HG03354 (cell line): ENCODE measurements around the gene ANKLE2.
"Not testable (repeated sequence)": the region's sequence is repeated elsewhere in the genome, so short reads cannot be mapped to it uniquely, and the experiment has no call there.

ENCODE experiments used
- ATAC-seq: cut with Tn5 transposase; IDR thresholded peaks from one replicate; pipeline ENCODE4 v1.9.1; 2021; ENCODE audit warnings: mild to moderate bottlenecking; ENCODE audit not compliant: unreplicated experiment, poor library complexity, severe bottlenecking

Gene ANKLE2

DNA sequence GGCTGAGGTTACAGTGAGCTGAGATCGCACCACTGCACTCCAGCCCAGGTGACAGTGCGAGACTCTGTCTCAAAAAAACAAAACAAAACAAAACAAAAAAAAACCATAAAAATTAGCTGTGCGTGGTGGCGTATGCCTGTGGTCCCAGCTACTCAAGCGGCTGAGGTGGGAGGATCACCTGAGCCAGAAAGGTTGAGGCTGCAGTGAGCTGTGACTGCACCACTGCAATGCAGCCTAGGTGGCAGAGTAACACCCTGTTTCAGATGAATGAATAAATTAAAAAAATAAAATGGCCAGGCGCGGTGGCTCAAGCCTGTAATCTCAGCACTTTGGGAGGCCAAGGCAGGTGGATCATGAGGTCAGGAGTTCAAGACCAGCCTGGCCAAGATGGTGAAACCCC lies 8.0 kb downstream of the ANKLE2 start:
- not testable (repeated sequence) for ATAC-seq

DNA sequence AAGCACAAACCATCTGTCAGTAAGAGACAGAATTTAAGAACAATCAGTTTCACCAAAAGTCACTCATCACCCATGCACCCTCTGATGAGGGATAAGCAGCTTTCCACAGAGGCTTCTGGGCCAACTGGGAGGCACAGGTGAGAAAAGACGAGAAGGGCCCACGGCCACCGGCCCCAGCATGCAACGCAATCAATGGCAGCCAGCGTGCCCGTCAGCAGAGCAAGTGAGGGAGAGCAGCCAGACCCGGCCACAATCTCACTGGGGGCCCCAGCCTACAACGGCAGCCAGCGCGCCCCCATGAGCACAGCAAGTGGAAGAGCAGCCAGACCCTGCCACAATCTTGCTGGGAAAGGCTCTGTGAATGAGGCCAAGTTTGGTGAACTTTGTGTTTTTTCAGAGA lies 13.3 kb downstream of the ANKLE2 start:
- no peak for ATAC-seq

- no peak for ATAC-seq
Observed at GRCh38 chr12:132747896-132748295, 13.7 kb downstream of the ANKLE2 start.

- no peak for ATAC-seq
Observed at GRCh38 chr12:132747395-132747794, 14.2 kb downstream of the ANKLE2 start.

GRCh38 chr12:132746613-132747012 lies 15.0 kb downstream of the ANKLE2 start:
- no peak for ATAC-seq

DNA sequence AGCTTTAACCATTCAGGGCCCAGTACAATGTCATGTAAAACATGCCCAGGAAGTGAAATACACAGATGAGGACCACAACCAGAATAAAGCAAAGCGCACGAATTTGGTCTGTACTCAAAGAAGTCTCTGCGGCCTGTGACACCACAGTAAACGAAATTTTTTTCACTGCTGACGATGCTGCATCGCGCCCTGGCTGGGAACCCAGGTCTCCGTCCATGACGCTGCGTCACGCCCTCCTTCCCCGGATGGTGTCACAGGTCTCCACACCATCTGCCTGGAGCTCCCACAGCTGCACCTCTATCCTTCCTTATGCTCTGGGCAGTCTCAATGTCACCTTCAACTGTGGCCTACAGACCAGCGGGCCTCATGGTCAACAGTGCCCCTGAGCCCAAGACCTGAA lies 17.8 kb downstream of the ANKLE2 start:
- ATAC-seq: no peak

GRCh38 chr12:132741620-132742019 lies 20.0 kb downstream of the ANKLE2 start:
- no peak for ATAC-seq

GRCh38 chr12:132740652-132741051 lies 21.0 kb downstream of the ANKLE2 start:
- no peak for ATAC-seq

GRCh38 chr12:132740313-132740646 lies 21.4 kb downstream of the ANKLE2 start:
- ATAC-seq: no peak

DNA sequence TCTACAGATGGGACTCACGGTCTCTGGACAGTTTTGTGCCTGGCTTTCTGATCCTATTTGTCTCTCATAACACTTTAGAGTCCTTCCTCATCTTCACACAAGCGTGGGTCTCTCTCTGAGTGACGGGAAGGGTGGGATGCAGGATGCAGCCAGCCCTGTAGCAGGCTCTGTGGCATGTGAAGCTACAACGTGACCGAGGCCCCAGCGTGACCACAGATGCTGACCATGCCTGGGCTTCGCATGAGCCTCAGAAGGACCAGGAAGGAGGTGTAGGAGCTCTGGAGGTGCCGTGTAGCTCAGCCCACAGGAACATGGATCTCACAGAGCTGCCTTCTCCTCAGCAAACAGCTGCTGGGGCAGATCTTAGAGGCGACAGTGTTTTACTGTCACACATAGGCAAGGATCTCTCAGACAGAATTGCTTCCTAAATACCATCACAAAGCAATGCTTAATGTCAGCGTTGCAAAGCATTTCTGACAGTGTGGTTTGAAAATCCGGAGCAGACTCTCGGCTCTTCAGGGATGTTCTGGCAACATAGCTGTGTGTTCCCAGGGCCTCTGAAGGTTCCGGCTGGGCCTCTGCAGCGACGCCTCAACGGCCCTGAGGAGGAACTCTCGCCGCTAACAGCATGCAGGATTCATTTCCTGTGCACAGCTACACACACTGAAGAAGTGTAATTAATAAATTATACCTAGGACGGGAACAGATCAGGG lies 21.9 kb downstream of the ANKLE2 start:
- ATAC-seq: no peak

DNA sequence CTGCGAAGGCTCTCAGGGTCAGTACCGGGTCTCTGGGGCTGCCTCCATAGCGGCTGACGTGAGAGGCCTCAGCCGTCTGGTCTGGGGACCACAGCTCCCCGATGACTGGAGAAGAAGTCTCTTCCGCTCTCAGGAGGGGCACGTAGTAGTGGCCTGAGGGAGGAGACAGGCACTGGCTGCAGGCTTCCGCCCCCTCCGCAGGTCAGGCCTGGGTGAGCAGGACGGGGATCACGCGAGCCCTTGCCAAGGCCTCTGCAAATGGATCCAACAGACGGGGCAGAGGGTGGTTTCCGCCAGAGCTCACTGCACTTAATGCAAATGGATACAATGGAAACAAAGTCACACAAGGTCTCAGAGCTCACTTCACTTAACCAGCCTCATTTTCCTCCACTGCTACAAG lies 24.7 kb downstream of the ANKLE2 start:
- ATAC-seq: no peak

- no peak for ATAC-seq
Observed at GRCh38 chr12:132736378-132736777, 25.3 kb downstream of the ANKLE2 start.

- ATAC-seq: no peak
Observed at GRCh38 chr12:132735496-132735895, 26.1 kb downstream of the ANKLE2 start.

DNA sequence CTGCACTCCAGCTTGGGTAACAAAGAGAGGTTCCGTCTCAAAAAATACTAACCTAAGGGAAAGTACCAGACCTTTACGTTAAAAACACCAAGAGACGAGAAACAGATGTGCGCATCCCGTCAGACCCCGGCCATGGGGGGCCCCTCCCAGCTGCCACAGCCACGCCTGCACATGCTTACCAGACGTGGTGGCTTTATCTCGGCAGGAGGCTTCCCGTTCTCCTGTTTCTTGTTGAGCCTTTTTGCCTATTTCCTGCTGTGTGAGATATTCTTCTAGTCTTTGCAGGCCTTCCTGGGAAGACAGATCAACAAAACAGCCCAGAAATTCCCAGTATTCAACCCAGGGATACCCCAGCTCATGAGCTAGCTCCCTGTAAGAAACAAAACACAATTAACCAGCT lies 27.4 kb downstream of the ANKLE2 start:
- no peak for ATAC-seq

- ATAC-seq: no peak
Observed at GRCh38 chr12:132731574-132731973, 30.1 kb downstream of the ANKLE2 start.

DNA sequence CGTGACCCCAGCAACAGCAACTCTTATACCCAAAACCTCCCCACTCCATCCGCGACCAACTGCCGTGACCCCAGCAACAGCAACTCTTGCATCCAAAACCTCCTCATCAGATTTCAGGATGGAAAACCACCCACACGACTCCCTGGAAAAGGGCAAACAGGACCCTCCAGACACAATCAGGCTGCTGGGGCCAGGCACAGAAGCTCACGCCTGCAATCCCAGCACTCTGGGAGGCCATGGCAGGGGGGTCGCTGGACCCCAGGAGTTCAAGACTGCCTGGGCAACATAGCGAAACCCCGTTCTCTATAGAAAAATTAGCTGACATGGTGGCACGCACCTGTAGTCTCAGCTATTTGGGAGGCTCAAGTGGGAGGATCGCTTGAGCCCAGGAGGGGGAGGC lies 31.3 kb downstream of the ANKLE2 start:
- no peak for ATAC-seq

DNA sequence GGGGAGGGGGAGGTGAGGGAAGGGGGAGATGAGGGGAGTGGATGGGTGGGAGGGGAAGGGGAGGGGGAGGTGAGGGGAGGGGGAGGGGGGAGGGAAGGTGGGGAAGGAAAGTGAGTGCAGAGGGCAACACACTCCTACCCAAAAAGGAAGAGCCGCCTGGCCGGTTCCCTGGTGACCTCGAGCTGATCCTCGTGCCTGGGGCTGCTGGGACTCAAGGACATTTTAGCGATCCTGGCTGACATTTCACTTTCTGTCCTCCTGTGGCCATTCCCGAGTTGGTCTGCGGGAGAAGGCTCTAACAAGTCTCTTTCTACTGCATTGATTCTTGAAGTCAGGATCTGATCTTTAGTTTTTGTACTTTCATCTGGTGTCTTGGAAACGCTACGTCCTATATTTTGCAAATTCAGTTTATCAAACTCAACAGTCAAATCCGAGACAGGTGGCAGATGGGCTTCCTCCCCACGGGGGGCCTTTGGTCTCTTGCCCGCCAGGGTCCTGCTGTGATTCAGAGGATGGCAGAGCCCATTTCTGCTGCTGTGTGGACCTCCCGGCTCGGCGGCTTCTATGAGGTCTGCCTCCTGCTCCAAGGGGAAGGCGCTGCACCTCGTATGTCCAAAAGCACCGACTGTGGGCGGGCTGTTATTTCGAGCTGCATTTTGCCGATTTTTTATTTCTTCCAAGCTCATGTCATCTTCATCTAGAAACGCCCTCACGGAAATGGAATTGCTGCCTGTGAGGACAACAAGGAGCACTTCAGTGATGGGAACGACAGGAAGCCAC lies 31.9 kb downstream of the ANKLE2 start:
- no peak for ATAC-seq

- no peak for ATAC-seq
Observed at GRCh38 chr12:132728502-132728901, 33.1 kb downstream of the ANKLE2 start.

DNA sequence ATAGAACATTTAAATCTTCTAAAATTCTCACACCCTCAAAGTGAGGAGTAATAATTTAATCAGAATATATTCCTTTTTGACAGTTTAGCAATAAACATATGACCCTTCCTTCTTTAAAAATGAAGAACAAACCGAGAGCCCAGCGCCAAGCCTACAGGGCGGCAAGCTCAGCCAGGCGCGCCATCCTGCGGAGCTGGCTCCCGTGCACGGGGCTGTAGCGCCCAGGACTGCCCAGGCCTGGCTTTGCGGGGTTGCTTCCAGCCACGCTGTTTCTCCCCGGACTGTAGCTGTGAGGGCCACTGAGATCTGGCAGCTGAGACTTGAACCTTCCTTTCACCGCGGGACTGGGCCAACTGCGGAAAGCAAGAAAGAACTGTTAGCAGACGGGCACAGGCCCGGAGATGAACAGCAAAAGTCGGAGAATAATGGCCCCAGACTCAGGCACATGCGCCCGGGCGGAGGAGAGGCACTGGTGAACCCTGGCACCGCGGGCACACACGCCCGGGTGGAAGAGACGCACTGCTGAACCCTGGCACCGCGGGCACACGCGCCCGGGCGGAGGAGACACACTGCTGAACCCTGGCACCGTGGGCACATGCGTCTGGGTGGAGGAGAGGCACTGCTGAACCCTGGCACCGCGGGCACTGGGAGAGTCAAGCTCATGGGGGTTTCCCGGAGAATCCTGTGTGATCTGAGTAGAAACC lies 34.4 kb downstream of the ANKLE2 start:
- no peak for ATAC-seq

- ATAC-seq: no peak
Observed at GRCh38 chr12:132726386-132726785, 35.2 kb downstream of the ANKLE2 start.
